GM10266 (cell line): ENCODE data around the gene PALLD.

Experiments used
- DNase-seq: peaks from one replicate; pipeline ENCODE4 v3.0.0; 2012; ENCODE audit errors: extremely low spot score
- TF ChIP-seq, protein P1 (sequence below): IDR thresholded peaks from 2 replicates; pipeline ENCODE4 v1.5.1; 2012; ENCODE audit warnings: mild to moderate bottlenecking, low read depth; ENCODE audit not compliant: control insufficient read depth, insufficient read depth; ENCODE audit errors: missing control alignments

The PALLD gene

DNA sequence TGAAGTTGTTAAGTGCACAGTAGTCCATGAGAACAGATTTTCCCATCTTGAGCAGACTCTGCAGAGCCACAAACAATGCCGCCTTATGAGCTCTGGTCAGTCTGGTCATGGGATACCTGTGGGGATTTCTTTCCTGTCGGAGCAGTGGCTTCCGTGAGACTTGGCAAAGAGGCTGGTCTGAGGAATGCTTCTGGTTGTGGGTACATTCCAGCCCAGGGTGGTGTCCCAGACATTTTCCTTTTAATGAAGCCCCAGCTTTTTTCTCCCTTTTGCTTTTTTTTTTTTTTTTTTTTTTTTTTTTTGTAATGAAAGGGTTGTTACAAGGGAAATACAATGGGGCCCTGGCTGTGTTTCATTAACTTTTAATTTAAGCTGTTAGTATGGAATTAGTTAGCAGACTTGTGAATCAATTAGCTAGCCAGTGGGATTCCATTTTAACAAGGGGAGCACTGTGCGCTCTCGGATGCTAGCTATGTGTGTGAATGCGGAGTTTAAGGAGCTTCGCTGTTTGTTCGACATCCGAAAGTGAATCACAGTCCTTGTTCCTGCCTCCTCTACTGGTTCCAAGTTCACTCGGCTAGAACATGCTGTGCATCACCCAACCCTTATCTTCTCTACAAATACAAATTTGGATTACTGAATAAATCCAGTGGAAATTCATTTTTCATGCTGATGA is 288.1 kb downstream of the PALLD start:
- no peak for DNase-seq
- TF ChIP-seq, protein P1, sequence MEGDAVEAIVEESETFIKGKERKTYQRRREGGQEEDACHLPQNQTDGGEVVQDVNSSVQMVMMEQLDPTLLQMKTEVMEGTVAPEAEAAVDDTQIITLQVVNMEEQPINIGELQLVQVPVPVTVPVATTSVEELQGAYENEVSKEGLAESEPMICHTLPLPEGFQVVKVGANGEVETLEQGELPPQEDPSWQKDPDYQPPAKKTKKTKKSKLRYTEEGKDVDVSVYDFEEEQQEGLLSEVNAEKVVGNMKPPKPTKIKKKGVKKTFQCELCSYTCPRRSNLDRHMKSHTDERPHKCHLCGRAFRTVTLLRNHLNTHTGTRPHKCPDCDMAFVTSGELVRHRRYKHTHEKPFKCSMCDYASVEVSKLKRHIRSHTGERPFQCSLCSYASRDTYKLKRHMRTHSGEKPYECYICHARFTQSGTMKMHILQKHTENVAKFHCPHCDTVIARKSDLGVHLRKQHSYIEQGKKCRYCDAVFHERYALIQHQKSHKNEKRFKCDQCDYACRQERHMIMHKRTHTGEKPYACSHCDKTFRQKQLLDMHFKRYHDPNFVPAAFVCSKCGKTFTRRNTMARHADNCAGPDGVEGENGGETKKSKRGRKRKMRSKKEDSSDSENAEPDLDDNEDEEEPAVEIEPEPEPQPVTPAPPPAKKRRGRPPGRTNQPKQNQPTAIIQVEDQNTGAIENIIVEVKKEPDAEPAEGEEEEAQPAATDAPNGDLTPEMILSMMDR = no peak

DNA sequence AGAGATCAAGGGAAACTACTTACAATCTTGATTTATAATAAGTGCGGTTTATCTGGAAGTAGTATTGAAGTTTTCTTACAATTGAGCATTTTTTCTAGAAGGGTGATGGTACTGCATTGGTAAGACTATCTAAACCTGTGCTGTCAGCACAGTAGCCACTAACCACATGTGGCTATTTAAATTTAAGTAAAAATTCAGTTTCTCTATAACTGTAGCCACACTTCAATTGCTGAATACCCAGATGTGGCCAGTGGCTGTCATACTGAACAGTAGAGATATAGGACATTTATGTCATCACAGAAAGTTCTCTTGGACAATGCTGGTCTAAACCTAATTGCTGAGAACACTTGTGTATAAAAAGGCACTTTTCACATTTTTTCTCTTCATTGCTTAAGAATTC is 290.5 kb downstream of the PALLD start:
- DNase-seq = no peak
- TF ChIP-seq, protein P1 = no peak

- DNase-seq = no peak
- TF ChIP-seq, protein P1 = no peak
These were observed 291.1 kb downstream of the PALLD start for GRCh38 chr4:168787801-168788595.

- TF ChIP-seq, protein P1 = no peak
- no peak for DNase-seq
These were observed 294.0 kb downstream of the PALLD start for GRCh38 chr4:168790898-168791297.

DNA sequence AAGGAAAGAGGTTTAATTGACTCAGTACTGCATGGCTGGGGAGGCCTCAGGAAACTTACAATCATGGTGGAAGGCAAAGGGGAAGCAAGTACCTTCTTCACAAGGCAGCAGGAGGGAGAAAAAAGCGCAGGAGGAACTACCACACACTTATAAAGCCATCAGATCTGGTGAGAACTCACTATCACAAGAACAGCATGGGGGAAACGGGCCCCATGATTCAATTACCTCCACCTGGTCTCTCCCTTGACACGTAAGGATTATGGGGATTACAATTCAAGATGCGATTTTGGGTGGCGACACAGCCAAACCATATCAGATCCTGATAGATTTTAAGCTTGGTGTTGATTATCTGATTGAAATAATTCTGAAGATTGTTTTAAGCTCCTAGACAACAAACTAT is 294.5 kb downstream of the PALLD start:
- TF ChIP-seq, protein P1 = no peak
- no peak for DNase-seq

GRCh38 chr4:168793542-168793941 is 296.7 kb downstream of the PALLD start:
- TF ChIP-seq, protein P1 = no peak
- DNase-seq = no peak
